SU-DHL-6 (cell line): ENCODE measurements around the gene BCAS3.

Source experiments
- H2AFZ ChIP-seq: fragments of 200-600 bp; sonication (generic); 2 replicates; pipeline ENCODE4 v1.6.1; 2014; ENCODE audit warnings: low read depth, mild to moderate bottlenecking, moderate library complexity, mixed read lengths, antibody characterized with exemption, low read length; ENCODE audit not compliant: severe bottlenecking
- H3F3A ChIP-seq: fragments of 200-600 bp; shearing (Covaris generic); 2 replicates; pipeline ENCODE4 v1.6.0; 2016; ENCODE audit warnings: antibody characterized with exemption, mild to moderate bottlenecking; ENCODE audit not compliant: insufficient read depth
- H3K27ac ChIP-seq: fragments of 200-600 bp; sonication (generic); 2 replicates; pipeline ENCODE4 v1.5.1; 2016; ENCODE audit warnings: low read depth, mild to moderate bottlenecking, low read length, moderate library complexity, mixed read lengths
- H3K27me3 ChIP-seq: fragments of 200-600 bp; sonication (generic), shearing (Covaris generic); 2 replicates; pipeline ENCODE4 v1.6.0; 2014; ENCODE audit warnings: mild to moderate bottlenecking, low read length
- H3K36me3 ChIP-seq: fragments of 200-600 bp; sonication (generic); 2 replicates; pipeline ENCODE4 v1.6.1; 2014; ENCODE audit warnings: mild to moderate bottlenecking, low read length, mixed read lengths
- H3K4me2 ChIP-seq: fragments of 300-600, 200-600 bp; shearing (Covaris generic), sonication (generic); 2 replicates; pipeline ENCODE4 v1.6.0; 2014; ENCODE audit warnings: low read length, low read depth, mild to moderate bottlenecking; ENCODE audit not compliant: poor library complexity, severe bottlenecking
- H3K4me3 ChIP-seq: fragments of 200-600 bp; sonication (generic); 2 replicates; pipeline ENCODE4 v1.5.1; 2014; ENCODE audit warnings: antibody characterized with exemption, low read length, mild to moderate bottlenecking, mixed read lengths; ENCODE audit not compliant: insufficient read depth, poor library complexity, severe bottlenecking
- H3K79me2 ChIP-seq: fragments of 200-600 bp; sonication (generic); 2 replicates; pipeline ENCODE4 v1.6.1; 2014; ENCODE audit warnings: mild to moderate bottlenecking, low read length, moderate library complexity; ENCODE audit not compliant: insufficient read depth
- H3K9ac ChIP-seq: fragments of 200-600 bp; sonication (generic); 2 replicates; pipeline ENCODE4 v1.7.0; 2014; ENCODE audit warnings: mild to moderate bottlenecking, low read length
- H3K9me2 ChIP-seq: fragments of 200-600 bp; sonication (generic); replicated peaks from 2 replicates; pipeline ENCODE4 v1.6.1; 2014; ENCODE audit warnings: low read length; ENCODE audit not compliant: insufficient read depth
- H3K9me3 ChIP-seq: fragments of 200-600 bp; sonication (generic); 2 replicates; pipeline ENCODE4 v1.6.1; 2014; ENCODE audit warnings: low read length, mixed read lengths; ENCODE audit not compliant: insufficient read depth
- H4K20me1 ChIP-seq: fragments of 200-600 bp; sonication (generic); 2 replicates; pipeline ENCODE4 v1.6.1; 2014; ENCODE audit warnings: low read depth, mild to moderate bottlenecking, antibody characterized with exemption, low read length, moderate library complexity, mixed read lengths
- CTCF ChIP-seq: fragments of 200-600 bp; sonication (generic); IDR thresholded peaks from one replicate; pipeline ENCODE4 v1.5.1; 2017; ENCODE audit warnings: antibody characterized with exemption, mild to moderate bottlenecking, low read length, moderate library complexity; ENCODE audit not compliant: insufficient read depth, poor library complexity, severe bottlenecking
- EZH2phosphoT487 ChIP-seq: fragments of 200-600 bp; sonication (generic), shearing (Covaris generic); conservative IDR thresholded peaks from 2 replicates; pipeline ENCODE4 v1.6.1; 2018; ENCODE audit warnings: mild to moderate bottlenecking, antibody characterized with exemption, low read length, moderate library complexity, mixed read lengths

Gene BCAS3

GRCh38 chr17:61174310-61174709, 496.7 kb downstream of the BCAS3 start:
- no peaks in the 10 kb centered on the region for H3K9me2 ChIP-seq
- TF ChIP-seq EZH2phosphoT487, result no peak
- no peak for TF ChIP-seq CTCF

GRCh38 chr17:61175298-61176142, 497.9 kb downstream of the BCAS3 start:
- no peaks in the 10 kb centered on the region for H3F3A ChIP-seq
- no peaks in the 10 kb centered on the region for H3K79me2 ChIP-seq
- H3K36me3 ChIP-seq, result no peaks in the 10 kb centered on the region
- H3K27me3 ChIP-seq, result no peaks in the 10 kb centered on the region
- H3K27ac ChIP-seq, result no peak overlapping the region
- H2AFZ ChIP-seq, result no peak overlapping the region
- no peak overlapping the region for H3K9ac ChIP-seq
- no peak overlapping the region for H3K4me2 ChIP-seq
- no peak for TF ChIP-seq CTCF
- TF ChIP-seq EZH2phosphoT487, result no peak
- no peaks in the 10 kb centered on the region for H3K9me2 ChIP-seq
- H3K4me3 ChIP-seq, result no peak overlapping the region
- H3K9me3 ChIP-seq, result no peaks in the 10 kb centered on the region
- H4K20me1 ChIP-seq, result no peaks in the 10 kb centered on the region

More at GRCh38 chr17:61174310-61174709, 496.7 kb downstream of the BCAS3 start:
- no peaks in the 10 kb centered on the region for H3K79me2 ChIP-seq
- H3K9ac ChIP-seq, result no peak overlapping the region
- no peak overlapping the region for H3K4me3 ChIP-seq
- no peaks in the 10 kb centered on the region for H3K36me3 ChIP-seq
- H2AFZ ChIP-seq, result no peak overlapping the region
- H3K4me2 ChIP-seq, result no peak overlapping the region
- no peaks in the 10 kb centered on the region for H4K20me1 ChIP-seq
- no peaks in the 10 kb centered on the region for H3K9me3 ChIP-seq
- no peaks in the 10 kb centered on the region for H3F3A ChIP-seq
- H3K27me3 ChIP-seq, result no peaks in the 10 kb centered on the region
- no peak overlapping the region for H3K27ac ChIP-seq

- H3K36me3 ChIP-seq, result no peaks in the 10 kb centered on the region
- no peak overlapping the region for H3K9ac ChIP-seq
- no peaks in the 10 kb centered on the region for H3K9me2 ChIP-seq
- H3K27ac ChIP-seq, result no peak overlapping the region
- no peaks in the 10 kb centered on the region for H3K79me2 ChIP-seq
- no peaks in the 10 kb centered on the region for H3F3A ChIP-seq
- H3K27me3 ChIP-seq, result no peaks in the 10 kb centered on the region
- no peak overlapping the region for H2AFZ ChIP-seq
- no peak for TF ChIP-seq CTCF
- no peak for TF ChIP-seq EZH2phosphoT487
- no peak overlapping the region for H3K4me2 ChIP-seq
- H3K4me3 ChIP-seq, result no peak overlapping the region
- H3K9me3 ChIP-seq, result no peaks in the 10 kb centered on the region
- H4K20me1 ChIP-seq, result no peaks in the 10 kb centered on the region
Measured at GRCh38 chr17:61177351-61177750, 499.7 kb downstream of the BCAS3 start.
